HG02763 (cell line): ENCODE results near the gene CBX7.

Source experiments
- ATAC-seq: cut with Tn5 transposase; IDR thresholded peaks from one replicate; pipeline ENCODE4 v1.9.1; 2021; ENCODE audit warnings: mild to moderate bottlenecking, moderate library complexity; ENCODE audit not compliant: unreplicated experiment

Gene CBX7

GRCh38 chr22:39094717-39095389, 57.6 kb downstream of the CBX7 start:
- ATAC-seq, result no peak

GRCh38 chr22:39092111-39092862, 60.2 kb downstream of the CBX7 start:
- no peak for ATAC-seq

GRCh38 chr22:39091126-39092081, 61.1 kb downstream of the CBX7 start:
- no peak for ATAC-seq

GRCh38 chr22:39090426-39091064, 61.9 kb downstream of the CBX7 start:
- ATAC-seq, result no peak

- ATAC-seq, result no peak
Observed at GRCh38 chr22:39089928-39090327, 62.6 kb downstream of the CBX7 start.

GRCh38 chr22:39088685-39089032, 63.8 kb downstream of the CBX7 start:
- no peak for ATAC-seq

GRCh38 chr22:39087881-39088684, 64.4 kb downstream of the CBX7 start:
- no peak for ATAC-seq

- ATAC-seq, result no peak
Observed at GRCh38 chr22:39087098-39087497, 65.4 kb downstream of the CBX7 start.

GRCh38 chr22:39084666-39085065, 67.8 kb downstream of the CBX7 start:
- no peak for ATAC-seq

GRCh38 chr22:39083212-39084165, 69.0 kb downstream of the CBX7 start:
- no peak for ATAC-seq

GRCh38 chr22:39081598-39081997, 70.9 kb downstream of the CBX7 start:
- ATAC-seq, result no peak

GRCh38 chr22:39081016-39081415, 71.5 kb downstream of the CBX7 start:
- ATAC-seq, result no peak
